GM10266 (cell line): ENCODE data around the gene DDI1.

Source experiments
- DNase-seq: peaks from one replicate; pipeline ENCODE4 v3.0.0; 2012; ENCODE audit errors: extremely low spot score
- TF ChIP-seq, protein P1 (sequence below): IDR thresholded peaks from 2 replicates; pipeline ENCODE4 v1.5.1; 2012; ENCODE audit warnings: mild to moderate bottlenecking, low read depth; ENCODE audit not compliant: control insufficient read depth, insufficient read depth; ENCODE audit errors: missing control alignments

DDI1 gene

DNA sequence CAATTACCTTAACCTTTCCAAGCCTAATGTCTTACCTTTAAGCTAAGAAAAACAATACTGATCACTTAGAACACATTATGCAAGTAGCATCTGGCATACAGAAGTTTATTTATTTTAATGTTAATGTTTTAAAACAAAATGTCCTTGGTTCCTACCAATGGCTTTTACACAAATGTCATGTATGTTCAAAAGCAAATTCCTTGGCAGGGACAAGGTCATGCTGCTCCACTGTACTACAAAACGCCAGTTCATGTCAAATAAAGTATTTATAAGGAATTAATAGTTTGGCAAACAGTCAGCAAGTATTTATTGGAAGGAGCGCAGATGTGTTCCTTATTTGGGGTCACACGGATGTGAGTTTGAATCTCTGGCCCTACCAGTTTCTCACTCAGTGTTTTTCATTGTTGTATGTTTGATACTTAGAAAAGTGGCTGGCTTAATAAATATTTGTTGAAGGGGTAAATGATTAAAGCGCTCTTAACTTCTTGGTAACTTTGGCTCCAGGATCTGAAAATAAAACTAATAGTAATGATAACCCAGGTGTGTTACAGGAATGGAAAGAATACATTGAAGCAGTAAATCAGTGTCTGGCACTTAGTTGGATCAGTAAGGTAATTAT lies 18.6 kb downstream of the DDI1 start:
- DNase-seq = no peak
- TF ChIP-seq, protein P1, sequence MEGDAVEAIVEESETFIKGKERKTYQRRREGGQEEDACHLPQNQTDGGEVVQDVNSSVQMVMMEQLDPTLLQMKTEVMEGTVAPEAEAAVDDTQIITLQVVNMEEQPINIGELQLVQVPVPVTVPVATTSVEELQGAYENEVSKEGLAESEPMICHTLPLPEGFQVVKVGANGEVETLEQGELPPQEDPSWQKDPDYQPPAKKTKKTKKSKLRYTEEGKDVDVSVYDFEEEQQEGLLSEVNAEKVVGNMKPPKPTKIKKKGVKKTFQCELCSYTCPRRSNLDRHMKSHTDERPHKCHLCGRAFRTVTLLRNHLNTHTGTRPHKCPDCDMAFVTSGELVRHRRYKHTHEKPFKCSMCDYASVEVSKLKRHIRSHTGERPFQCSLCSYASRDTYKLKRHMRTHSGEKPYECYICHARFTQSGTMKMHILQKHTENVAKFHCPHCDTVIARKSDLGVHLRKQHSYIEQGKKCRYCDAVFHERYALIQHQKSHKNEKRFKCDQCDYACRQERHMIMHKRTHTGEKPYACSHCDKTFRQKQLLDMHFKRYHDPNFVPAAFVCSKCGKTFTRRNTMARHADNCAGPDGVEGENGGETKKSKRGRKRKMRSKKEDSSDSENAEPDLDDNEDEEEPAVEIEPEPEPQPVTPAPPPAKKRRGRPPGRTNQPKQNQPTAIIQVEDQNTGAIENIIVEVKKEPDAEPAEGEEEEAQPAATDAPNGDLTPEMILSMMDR = no peak

DNA sequence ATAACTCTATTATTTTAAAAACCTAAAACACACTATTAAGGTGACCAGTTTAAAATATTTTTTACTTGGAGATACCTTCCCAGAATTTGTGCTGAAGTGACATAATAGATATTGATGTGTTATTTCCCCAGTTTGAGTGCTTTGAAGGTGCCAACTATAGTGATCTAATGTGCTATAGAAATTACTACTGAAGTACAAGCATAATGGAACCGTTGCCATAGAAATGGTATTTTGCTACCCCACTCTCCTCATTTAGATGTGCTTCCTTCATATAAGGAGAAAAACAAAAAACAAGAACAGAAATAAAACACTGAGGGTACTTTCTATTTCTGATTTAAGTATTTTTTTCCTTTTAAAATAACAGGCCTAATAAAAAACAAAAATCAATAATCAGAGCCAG lies 19.2 kb downstream of the DDI1 start:
- DNase-seq = no peak
- TF ChIP-seq, protein P1 = no peak

DNA sequence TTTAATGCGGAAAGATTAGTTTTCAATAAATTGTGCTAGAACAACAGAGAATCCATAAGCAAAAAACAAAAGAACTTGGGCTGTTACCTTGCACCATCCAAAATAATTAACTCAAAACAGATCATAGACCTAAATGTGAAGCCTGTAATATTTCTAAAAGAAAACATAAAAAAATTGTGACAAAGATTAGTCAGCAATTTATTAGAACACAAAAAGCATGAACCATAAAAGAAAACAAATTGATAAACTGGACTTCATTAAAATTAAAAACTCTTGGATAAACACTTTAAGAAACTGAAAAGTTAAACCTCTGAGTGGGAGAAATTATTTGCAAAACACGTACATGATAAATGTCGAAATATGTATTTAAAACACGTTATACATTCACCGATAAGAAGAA lies 21.5 kb downstream of the DDI1 start:
- no peak for DNase-seq
- TF ChIP-seq, protein P1 = no peak

GRCh38 chr11:104058680-104059079 lies 22.2 kb downstream of the DDI1 start:
- TF ChIP-seq, protein P1 = no peak

GRCh38 chr11:104060004-104060794 lies 23.8 kb downstream of the DDI1 start:
- TF ChIP-seq, protein P1 = no peak
- DNase-seq = no peak

More at GRCh38 chr11:104058680-104059079, 22.2 kb downstream of the DDI1 start:
- DNase-seq = no peak

- TF ChIP-seq, protein P1 = no peak
- DNase-seq = no peak
Observed at GRCh38 chr11:104060820-104061219, 24.4 kb downstream of the DDI1 start.
